DOHH2 (cell line): ENCODE results near the gene CD74.

Source experiments
- EZH2phosphoT487 ChIP-seq: fragments of 200-600 bp; sonication (generic); IDR thresholded peaks from 2 replicates; pipeline ENCODE4 v1.6.1; 2017; ENCODE audit warnings: borderline replicate concordance, mild to moderate bottlenecking, antibody characterized with exemption, low read length, moderate library complexity, mixed read lengths
- TF ChIP-seq, protein P1 (sequence below): fragments of 200-600 bp; sonication (generic); IDR thresholded peaks from one replicate; pipeline ENCODE4 v1.5.1; 2014; ENCODE audit warnings: antibody characterized with exemption, mild to moderate bottlenecking, low read depth, low read length; ENCODE audit not compliant: poor library complexity, severe bottlenecking

DNA sequence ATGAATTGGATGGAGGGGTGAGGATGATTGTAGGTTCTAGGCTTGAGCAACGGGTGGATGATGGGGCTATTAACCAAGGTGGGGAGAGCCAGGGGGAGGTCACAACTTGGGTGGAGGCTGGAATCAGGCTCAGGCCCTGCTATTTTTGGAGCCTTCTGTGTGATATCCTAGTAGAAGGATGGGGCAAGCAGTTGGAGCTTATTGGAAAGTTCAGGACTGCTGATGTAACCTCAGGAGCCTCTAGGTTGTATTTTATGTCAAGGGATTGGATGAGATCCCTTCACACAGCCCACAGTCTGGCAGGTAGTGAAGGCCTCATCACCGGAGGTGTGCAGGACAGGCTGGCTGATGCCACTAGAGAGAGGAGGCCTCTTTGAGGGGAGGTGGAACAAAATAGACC lies 48.1 kb upstream of the CD74 start:
- TF ChIP-seq, protein P1, sequence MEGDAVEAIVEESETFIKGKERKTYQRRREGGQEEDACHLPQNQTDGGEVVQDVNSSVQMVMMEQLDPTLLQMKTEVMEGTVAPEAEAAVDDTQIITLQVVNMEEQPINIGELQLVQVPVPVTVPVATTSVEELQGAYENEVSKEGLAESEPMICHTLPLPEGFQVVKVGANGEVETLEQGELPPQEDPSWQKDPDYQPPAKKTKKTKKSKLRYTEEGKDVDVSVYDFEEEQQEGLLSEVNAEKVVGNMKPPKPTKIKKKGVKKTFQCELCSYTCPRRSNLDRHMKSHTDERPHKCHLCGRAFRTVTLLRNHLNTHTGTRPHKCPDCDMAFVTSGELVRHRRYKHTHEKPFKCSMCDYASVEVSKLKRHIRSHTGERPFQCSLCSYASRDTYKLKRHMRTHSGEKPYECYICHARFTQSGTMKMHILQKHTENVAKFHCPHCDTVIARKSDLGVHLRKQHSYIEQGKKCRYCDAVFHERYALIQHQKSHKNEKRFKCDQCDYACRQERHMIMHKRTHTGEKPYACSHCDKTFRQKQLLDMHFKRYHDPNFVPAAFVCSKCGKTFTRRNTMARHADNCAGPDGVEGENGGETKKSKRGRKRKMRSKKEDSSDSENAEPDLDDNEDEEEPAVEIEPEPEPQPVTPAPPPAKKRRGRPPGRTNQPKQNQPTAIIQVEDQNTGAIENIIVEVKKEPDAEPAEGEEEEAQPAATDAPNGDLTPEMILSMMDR, result no peak
- TF ChIP-seq EZH2phosphoT487, result no peak
